ENCODE data around the gene TRIM44. TPM values are rescaled to one million over a fixed set of nuclear protein-coding genes. Genes with fewer than 3 reads are reported as not detected.

Gene TRIM44
- total and polyA plus RNA-seq, 7 experiments from 2014 or later: 35.7 to 60.8 (median 58.6) TPM

GRCh38 chr11:35676611-35676965 lies 14.0 kb downstream of the TRIM44 start:
- Mint-ChIP-seq H3K9me3 (peaks cover 0 to 4% (median 0%) of the 10 kb centered on the region in 11 donors), H3K4me3 (peak overlapping the region in 5 of 10 donors; percentile 7 to 47 (median 36)), H3K27me3 (no peaks in the 10 kb centered on the region), H3K36me3 (peaks cover 4 to 45% (median 21%) of the 10 kb centered on the region in 5 donors), H3K27ac (peak overlapping the region in 2 of 9 donors; percentile 2 to 17), H3K4me1 (peaks cover 21 to 100% (median 92%) of the 10 kb centered on the region in 7 donors)
- H3K27ac ChIP-seq (ENCODE audit: low read depth, low read length): no peak overlapping the region
- no peak overlapping the region for H3K4me3 ChIP-seq (ENCODE audit: low read length)
- intact Hi-C loops (cut with micrococcal nuclease): no loop called here
- H3K9me3 ChIP-seq (ENCODE audit: control insufficient read depth in 2 of 3, low read length in 3 of 3): no peaks in the 10 kb centered on the region
- ChIA-PET CTCF (no interaction called here), POLR2A (interaction anchor here (0.9 kb wide), 1 partner anchor 48 kb away, joined by 4 read pairs; no protein-coding TSS in a partner anchor)
- peaks cover 5 to 19% of the 10 kb centered on the region in 2 donors for H3K4me1 ChIP-seq (ENCODE audit: control insufficient read depth in 2 of 2, insufficient read depth in 2 of 2, low read length in 2 of 2)
- no peaks in the 10 kb centered on the region for H3K36me3 ChIP-seq (ENCODE audit: control insufficient read depth in 2 of 3, insufficient read depth in 3 of 3, low read length in 3 of 3)
- DNase-seq (no peak), ATAC-seq (no peak)
- no peaks in the 10 kb centered on the region for H3K27me3 ChIP-seq (ENCODE audit: control insufficient read depth in 2 of 2, insufficient read depth in 2 of 2, low read length in 2 of 2)

- no peak for DNase-seq
- intact Hi-C loops (cut with micrococcal nuclease): no loop called here
- Histone ChIP-seq H3K9me3 (ENCODE audit: control insufficient read depth in 2 of 3, low read length in 3 of 3) (no peaks in the 10 kb centered on the region), H3K4me3 (ENCODE audit: low read length) (no peak overlapping the region), H3K4me1 (ENCODE audit: control insufficient read depth in 2 of 2, insufficient read depth in 2 of 2, low read length in 2 of 2) (peaks cover 5 to 10% of the 10 kb centered on the region in 2 donors), H3K27me3 (ENCODE audit: control insufficient read depth in 2 of 2, insufficient read depth in 2 of 2, low read length in 2 of 2) (no peaks in the 10 kb centered on the region), H3K27ac (ENCODE audit: low read depth, low read length) (no peak overlapping the region), H3K36me3 (ENCODE audit: control insufficient read depth in 2 of 3, insufficient read depth in 3 of 3, low read length in 3 of 3) (no peaks in the 10 kb centered on the region)
- Mint-ChIP-seq H3K36me3 (peaks cover 4 to 43% (median 12%) of the 10 kb centered on the region in 5 donors), H3K4me3 (peak overlapping the region in 4 of 10 donors; percentile 21 to 47 (median 22)), H3K27me3 (no peaks in the 10 kb centered on the region), H3K4me1 (peaks cover 27 to 100% (median 92%) of the 10 kb centered on the region in 7 donors), H3K27ac (peak overlapping the region in 2 of 9 donors; percentile 0 to 67), H3K9me3 (peaks cover 0 to 4% (median 0%) of the 10 kb centered on the region in 11 donors)
- ChIA-PET POLR2A (no interaction called here), CTCF (no interaction called here)
- ATAC-seq: no peak
These were observed 15.3 kb downstream of the TRIM44 start for GRCh38 chr11:35677904-35678303.

- ATAC-seq: no peak
- H3K4me1 Mint-ChIP-seq: peaks cover 27 to 100% (median 92%) of the 10 kb centered on the region in 7 donors
- POLR2A ChIA-PET: no interaction called here
These were observed 15.9 kb downstream of the TRIM44 start for GRCh38 chr11:35678471-35678870.

GRCh38 chr11:35678975-35679374 lies 16.4 kb downstream of the TRIM44 start:
- Mint-ChIP-seq H3K27ac (no peak overlapping the region), H3K9me3 (peaks cover 0 to 4% (median 0%) of the 10 kb centered on the region in 11 donors), H3K36me3 (peaks cover 4 to 32% (median 9%) of the 10 kb centered on the region in 5 donors), H3K27me3 (no peaks in the 10 kb centered on the region), H3K4me3 (no peak overlapping the region), H3K4me1 (peaks cover 27 to 99% (median 91%) of the 10 kb centered on the region in 7 donors)
- Histone ChIP-seq H3K27ac (ENCODE audit: low read depth, low read length) (no peak overlapping the region), H3K4me3 (ENCODE audit: low read length) (no peak overlapping the region), H3K4me1 (ENCODE audit: control insufficient read depth in 2 of 2, insufficient read depth in 2 of 2, low read length in 2 of 2) (peaks cover 2 to 5% of the 10 kb centered on the region in 2 donors), H3K36me3 (ENCODE audit: control insufficient read depth in 2 of 3, insufficient read depth in 3 of 3, low read length in 3 of 3) (no peaks in the 10 kb centered on the region), H3K27me3 (ENCODE audit: control insufficient read depth in 2 of 2, insufficient read depth in 2 of 2, low read length in 2 of 2) (no peaks in the 10 kb centered on the region), H3K9me3 (ENCODE audit: control insufficient read depth in 2 of 3, low read length in 3 of 3) (no peaks in the 10 kb centered on the region)
- ChIA-PET CTCF (no interaction called here), POLR2A (no interaction called here)
- DNase-seq (no peak), ATAC-seq (no peak)
- intact Hi-C loops (cut with micrococcal nuclease): no loop called here

More at GRCh38 chr11:35678471-35678870, 15.9 kb downstream of the TRIM44 start:
- Mint-ChIP-seq H3K27ac (no peak overlapping the region), H3K9me3 (peaks cover 0 to 4% (median 0%) of the 10 kb centered on the region in 11 donors), H3K27me3 (no peaks in the 10 kb centered on the region), H3K36me3 (peaks cover 4 to 37% (median 12%) of the 10 kb centered on the region in 5 donors), H3K4me3 (no peak overlapping the region)
- H3K4me3 ChIP-seq (ENCODE audit: low read length): no peak overlapping the region
- H3K9me3 ChIP-seq (ENCODE audit: control insufficient read depth in 2 of 3, low read length in 3 of 3): no peaks in the 10 kb centered on the region
- H3K36me3 ChIP-seq (ENCODE audit: control insufficient read depth in 2 of 3, insufficient read depth in 3 of 3, low read length in 3 of 3): no peaks in the 10 kb centered on the region
- no peaks in the 10 kb centered on the region for H3K27me3 ChIP-seq (ENCODE audit: control insufficient read depth in 2 of 2, insufficient read depth in 2 of 2, low read length in 2 of 2)
- intact Hi-C loops (cut with micrococcal nuclease): no loop called here
- H3K27ac ChIP-seq (ENCODE audit: low read depth, low read length): no peak overlapping the region
- no peak for DNase-seq
- H3K4me1 ChIP-seq (ENCODE audit: control insufficient read depth in 2 of 2, insufficient read depth in 2 of 2, low read length in 2 of 2): peaks cover 5 to 7% of the 10 kb centered on the region in 2 donors
- CTCF ChIA-PET: no interaction called here

GRCh38 chr11:35680506-35680905 lies 17.9 kb downstream of the TRIM44 start:
- H3K4me1 Mint-ChIP-seq: peaks cover 27 to 88% (median 79%) of the 10 kb centered on the region in 7 donors

GRCh38 chr11:35681163-35681767 lies 18.7 kb downstream of the TRIM44 start:
- DNase-seq: no peak
- ATAC-seq: no peak
- Histone ChIP-seq H3K9me3 (ENCODE audit: control insufficient read depth in 2 of 3, low read length in 3 of 3) (no peaks in the 10 kb centered on the region), H3K4me3 (ENCODE audit: low read length) (no peak overlapping the region), H3K36me3 (ENCODE audit: control insufficient read depth in 2 of 3, insufficient read depth in 3 of 3, low read length in 3 of 3) (peaks cover 0 to 11% (median 4%) of the 10 kb centered on the region in 3 experiments), H3K27ac (ENCODE audit: low read depth, low read length) (no peak overlapping the region), H3K27me3 (ENCODE audit: control insufficient read depth in 2 of 2, insufficient read depth in 2 of 2, low read length in 2 of 2) (no peaks in the 10 kb centered on the region), H3K4me1 (ENCODE audit: control insufficient read depth in 2 of 2, insufficient read depth in 2 of 2, low read length in 2 of 2) (peaks cover 0 to 5% of the 10 kb centered on the region in 2 donors)
- H3K4me3 Mint-ChIP-seq: peak overlapping the region in 2 of 10 donors; percentile 19 to 30
- peaks cover 0 to 4% (median 0%) of the 10 kb centered on the region in 11 donors for H3K9me3 Mint-ChIP-seq
- peaks cover 6 to 44% (median 19%) of the 10 kb centered on the region in 5 donors for H3K36me3 Mint-ChIP-seq
- peaks cover 26 to 80% (median 72%) of the 10 kb centered on the region in 7 donors for H3K4me1 Mint-ChIP-seq
- POLR2A ChIA-PET: no interaction called here
- intact Hi-C loops (cut with micrococcal nuclease): no loop called here
- no peaks in the 10 kb centered on the region for H3K27me3 Mint-ChIP-seq
- CTCF ChIA-PET: no interaction called here
- peak overlapping the region in 2 of 9 donors; percentile 1 to 16 for H3K27ac Mint-ChIP-seq

More at GRCh38 chr11:35680506-35680905, 17.9 kb downstream of the TRIM44 start:
- DNase-seq (no peak), ATAC-seq (no peak)
- Histone ChIP-seq H3K4me1 (ENCODE audit: control insufficient read depth in 2 of 2, insufficient read depth in 2 of 2, low read length in 2 of 2) (peaks cover 0 to 5% of the 10 kb centered on the region in 2 donors), H3K9me3 (ENCODE audit: control insufficient read depth in 2 of 3, low read length in 3 of 3) (no peaks in the 10 kb centered on the region), H3K36me3 (ENCODE audit: control insufficient read depth in 2 of 3, insufficient read depth in 3 of 3, low read length in 3 of 3) (peaks cover 0 to 6% (median 0%) of the 10 kb centered on the region in 3 experiments), H3K27me3 (ENCODE audit: control insufficient read depth in 2 of 2, insufficient read depth in 2 of 2, low read length in 2 of 2) (no peaks in the 10 kb centered on the region), H3K4me3 (ENCODE audit: low read length) (no peak overlapping the region), H3K27ac (ENCODE audit: low read depth, low read length) (no peak overlapping the region)
- Mint-ChIP-seq H3K9me3 (peaks cover 0 to 4% (median 0%) of the 10 kb centered on the region in 11 donors), H3K27ac (peak overlapping the region in 2 of 9 donors; percentile 13 to 16), H3K36me3 (peaks cover 5 to 36% (median 13%) of the 10 kb centered on the region in 5 donors), H3K4me3 (peak overlapping the region in 1 of 10 donors; percentile 30), H3K27me3 (no peaks in the 10 kb centered on the region)
- intact Hi-C loops (cut with micrococcal nuclease): no loop called here
- POLR2A ChIA-PET: no interaction called here
- CTCF ChIA-PET: no interaction called here
